Measurements from ENCODE around the gene PSMD10. TPM values are rescaled to one million over a fixed set of nuclear protein-coding genes. Genes with fewer than 3 reads are reported as not detected.

The PSMD10 gene
- total RNA-seq, 1 experiment from 2014 or later, result 88.6 TPM

GRCh38 chrX:108122748-108123147 lies 31.4 kb upstream of the PSMD10 start:
- no peak for DNase-seq (ENCODE audit: low read depth, low spot score)
- Histone ChIP-seq H3K27me3 (ENCODE audit: control insufficient read depth, insufficient read depth, low read length) (no peaks in the 10 kb centered on the region), H3K9me3 (ENCODE audit: control insufficient read depth, insufficient read depth, low read depth, low read length) (no peaks in the 10 kb centered on the region), H3K4me1 (ENCODE audit: control insufficient read depth, insufficient read depth, low read length) (no peaks in the 10 kb centered on the region), H3K27ac (ENCODE audit: low read length) (no peak overlapping the region), H3K4me3 (ENCODE audit: low read depth in 2 of 2, low read length in 2 of 2) (no peak overlapping the region), H3K36me3 (ENCODE audit: control insufficient read depth, insufficient read depth, low read length) (no peaks in the 10 kb centered on the region)
- ATAC-seq, result no peak
- no peak for TF ChIP-seq TCF7L2 (IDR thresholded peaks at IDR 0.05; ENCODE audit: low read depth, low read length)
- BruUV-seq (replicated peaks), result no TSS peak
- in situ Hi-C loops (cut with HindIII; ENCODE audit: low pct_unique_long_range_greater_than_20kb, low sequenced_read_pairs) (no loop called here), intact Hi-C loops (cut with micrococcal nuclease; ENCODE audit: unreplicated experiment) (no loop called here)
- ChIA-PET POLR2A (no interaction called here), CTCF (no interaction called here)

- no peak overlapping the region for H3K4me3 ChIP-seq (ENCODE audit: low read depth in 2 of 2, low read length in 2 of 2)
- CTCF ChIA-PET, result no interaction called here
Measured at GRCh38 chrX:108121291-108121690, 29.9 kb upstream of the PSMD10 start.

More at GRCh38 chrX:108121291-108121690, 29.9 kb upstream of the PSMD10 start:
- no peak for DNase-seq (ENCODE audit: low read depth, low spot score)
- in situ Hi-C loops (cut with HindIII; ENCODE audit: low pct_unique_long_range_greater_than_20kb, low sequenced_read_pairs) (no loop called here), intact Hi-C loops (cut with micrococcal nuclease; ENCODE audit: unreplicated experiment) (no loop called here)
- Histone ChIP-seq H3K27ac (ENCODE audit: low read length) (no peak overlapping the region), H3K9me3 (ENCODE audit: control insufficient read depth, insufficient read depth, low read depth, low read length) (no peaks in the 10 kb centered on the region), H3K36me3 (ENCODE audit: control insufficient read depth, insufficient read depth, low read length) (no peaks in the 10 kb centered on the region), H3K27me3 (ENCODE audit: control insufficient read depth, insufficient read depth, low read length) (no peaks in the 10 kb centered on the region), H3K4me1 (ENCODE audit: control insufficient read depth, insufficient read depth, low read length) (no peaks in the 10 kb centered on the region)
- no TSS peak for BruUV-seq (replicated peaks)
- POLR2A ChIA-PET, result no interaction called here
- TF ChIP-seq CTCF (IDR thresholded peaks at IDR 0.05) (no peak), REST (IDR thresholded peaks at IDR 0.05; ENCODE audit: insufficient read depth in 1 of 2, low read depth in 2 of 2, low read length in 1 of 2) (no peak), POLR2AphosphoS5 (IDR thresholded peaks at IDR 0.05; ENCODE audit: low read depth, low read length) (no peak), SIN3A (IDR thresholded peaks at IDR 0.05; ENCODE audit: borderline replicate concordance, insufficient read depth, low read depth, low read length) (no peak), TCF7L2 (IDR thresholded peaks at IDR 0.05; ENCODE audit: low read depth, low read length) (no peak)
- no peak for ATAC-seq
